ENCODE data around the gene ARG1. TPM values are rescaled to one million over a fixed set of nuclear protein-coding genes. Genes with fewer than 3 reads are reported as not detected.

The ARG1 gene
- total RNA-seq, 4 donors from 2014 or later, result 0.81 TPM; not detected in 3

- 73 to 100% methylated on average over 1 to 2 of the region's 2 CpGs for WGBS, 2 donors (ENCODE audit: low coverage in 1 of 2)
- Histone ChIP-seq H3K9me3 (no peaks in the 10 kb centered on the region), H3K4me1 (no peaks in the 10 kb centered on the region), H3K4me3 (no peak overlapping the region), H3K27ac (no peak overlapping the region), H3K36me3 (no peaks in the 10 kb centered on the region), H3K27me3 (no peaks in the 10 kb centered on the region)
- no peak for ATAC-seq
- no peak for TF ChIP-seq CTCF (IDR thresholded peaks at IDR 0.05)
- TF ChIP-seq POLR2AphosphoS5 (IDR thresholded peaks at IDR 0.05), result no peak
- TF ChIP-seq POLR2A (IDR thresholded peaks at IDR 0.05), result no peak
- no peak for TF ChIP-seq EP300 (IDR thresholded peaks at IDR 0.05)
Measured at GRCh38 chr6:131545317-131545716, 27.7 kb upstream of the ARG1 start.

GRCh38 chr6:131547488-131547887, 25.5 kb upstream of the ARG1 start:
- TF ChIP-seq CTCF (IDR thresholded peaks at IDR 0.05), result no peak
- TF ChIP-seq EP300 (IDR thresholded peaks at IDR 0.05), result no peak
- no peak for TF ChIP-seq POLR2AphosphoS5 (IDR thresholded peaks at IDR 0.05)
- no peak for TF ChIP-seq POLR2A (IDR thresholded peaks at IDR 0.05)
- no peaks in the 10 kb centered on the region for H3K4me1 ChIP-seq
- WGBS, 2 donors (ENCODE audit: low coverage in 1 of 2), result 50 to 86% methylated on average over 2 to 4 of the region's 6 CpGs
- H3K4me3 ChIP-seq, result no peak overlapping the region
- no peak for ATAC-seq
- no peaks in the 10 kb centered on the region for H3K27me3 ChIP-seq
- no peak overlapping the region for H3K27ac ChIP-seq
- H3K36me3 ChIP-seq, result no peaks in the 10 kb centered on the region
- H3K9me3 ChIP-seq, result no peaks in the 10 kb centered on the region

- Histone ChIP-seq H3K27ac (no peak overlapping the region), H3K4me3 (no peak overlapping the region), H3K36me3 (no peaks in the 10 kb centered on the region), H3K27me3 (no peaks in the 10 kb centered on the region), H3K9me3 (no peaks in the 10 kb centered on the region), H3K4me1 (no peaks in the 10 kb centered on the region)
- no peak for TF ChIP-seq POLR2AphosphoS5 (IDR thresholded peaks at IDR 0.05)
- TF ChIP-seq POLR2A (IDR thresholded peaks at IDR 0.05), result no peak
- TF ChIP-seq CTCF (IDR thresholded peaks at IDR 0.05), result no peak
- no peak for TF ChIP-seq EP300 (IDR thresholded peaks at IDR 0.05)
- 60 to 80% methylated on average over 1 of the region's 1 CpG for WGBS, 2 donors (ENCODE audit: low coverage in 1 of 2)
- no peak for ATAC-seq
Measured at GRCh38 chr6:131548441-131548840, 24.6 kb upstream of the ARG1 start.

DNA sequence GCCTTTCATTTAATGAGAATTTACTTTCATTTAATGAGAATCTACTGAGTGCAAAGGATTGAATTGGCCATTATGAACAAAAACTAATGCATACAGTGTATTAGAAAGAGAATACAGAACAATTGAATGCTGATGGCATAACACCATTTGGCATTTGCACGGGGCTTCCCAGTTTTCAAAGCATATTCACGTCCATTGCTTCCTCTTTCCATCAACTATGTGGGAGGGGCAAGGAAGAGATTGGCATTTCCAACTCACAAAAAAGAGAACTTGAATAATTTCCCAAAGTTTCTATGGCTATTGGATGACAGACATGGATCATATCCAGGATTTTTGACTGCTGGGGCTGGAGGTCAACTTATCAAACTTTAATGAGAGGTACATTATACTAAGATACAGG, 23.2 kb upstream of the ARG1 start:
- ATAC-seq, result no peak
- Histone ChIP-seq H3K27ac (no peak overlapping the region), H3K36me3 (no peaks in the 10 kb centered on the region), H3K9me3 (no peaks in the 10 kb centered on the region), H3K4me3 (no peak overlapping the region), H3K27me3 (no peaks in the 10 kb centered on the region), H3K4me1 (no peaks in the 10 kb centered on the region)
- no peak for TF ChIP-seq POLR2A (IDR thresholded peaks at IDR 0.05)
- no peak for TF ChIP-seq POLR2AphosphoS5 (IDR thresholded peaks at IDR 0.05)
- TF ChIP-seq CTCF (IDR thresholded peaks at IDR 0.05), result no peak
- TF ChIP-seq EP300 (IDR thresholded peaks at IDR 0.05), result no peak
- 52 to 65% methylated on average over 2 of the region's 2 CpGs for whole genome bisulfite sequencing, 2 donors (ENCODE audit: low coverage in 1 of 2)

DNA sequence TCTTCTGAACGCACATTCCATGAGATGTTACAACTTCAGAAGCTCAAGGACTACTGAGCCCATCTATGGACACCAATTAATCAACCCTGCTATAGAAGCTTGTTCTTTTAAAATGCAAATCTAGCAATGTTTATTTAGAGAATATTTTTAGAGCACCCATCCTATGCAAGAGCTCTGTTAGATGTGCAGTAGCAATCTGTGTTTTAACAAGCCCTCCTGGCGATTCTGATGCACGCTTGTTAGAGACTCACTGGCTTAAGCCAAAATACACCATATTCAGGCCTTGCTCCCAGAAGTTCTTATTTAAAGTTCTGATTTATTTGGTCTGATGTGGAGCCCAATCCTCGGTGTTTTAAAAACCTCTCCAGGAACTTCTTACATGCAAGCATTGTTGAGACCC, 21.1 kb upstream of the ARG1 start:
- Histone ChIP-seq H3K9me3 (no peaks in the 10 kb centered on the region), H3K4me1 (no peaks in the 10 kb centered on the region), H3K27me3 (no peaks in the 10 kb centered on the region), H3K4me3 (no peak overlapping the region), H3K36me3 (no peaks in the 10 kb centered on the region), H3K27ac (no peak overlapping the region)
- no peak for ATAC-seq
- WGBS, 2 donors (ENCODE audit: low coverage in 1 of 2), result 72 to 75% methylated on average over 3 to 4 of the region's 4 CpGs
- no peak for TF ChIP-seq CTCF (IDR thresholded peaks at IDR 0.05)
- TF ChIP-seq POLR2AphosphoS5 (IDR thresholded peaks at IDR 0.05), result no peak
- TF ChIP-seq EP300 (IDR thresholded peaks at IDR 0.05), result no peak
- TF ChIP-seq POLR2A (IDR thresholded peaks at IDR 0.05), result no peak
